ENCODE results near the gene SLC26A8.

SLC26A8 gene

DNA sequence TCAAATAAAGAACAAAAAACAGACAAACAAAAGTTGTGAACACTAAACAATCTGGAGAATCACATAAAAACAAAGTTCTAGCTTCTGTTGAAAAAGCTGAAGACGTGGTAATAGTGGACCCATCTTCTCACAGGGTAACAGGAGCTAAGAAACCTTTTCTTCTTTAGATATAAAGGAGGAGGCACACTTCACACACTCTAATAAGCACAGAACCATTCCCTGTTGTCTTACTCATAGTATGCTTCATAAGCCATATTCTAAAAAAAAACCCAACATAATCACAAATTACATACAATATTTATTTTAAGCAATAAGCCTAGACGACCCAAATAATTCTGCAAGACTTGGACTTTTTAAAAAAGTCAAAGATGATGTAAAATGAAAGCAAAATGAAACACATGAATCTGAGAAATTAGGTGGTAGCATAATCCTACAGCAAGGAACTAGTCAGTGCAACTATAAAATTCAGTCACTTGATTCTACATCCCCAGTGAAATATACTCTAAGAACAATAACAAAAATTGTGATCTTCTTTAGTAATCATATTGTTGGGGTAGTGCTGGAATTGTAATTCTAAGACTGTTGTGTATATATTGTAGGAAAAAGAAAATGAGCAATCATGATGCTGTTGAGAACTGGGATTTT lies 119.2 kb downstream of the SLC26A8 start:
- Histone ChIP-seq H3K4me3 (ENCODE audit: low read depth in 1 of 2, low read length in 2 of 2) (no peak overlapping the region), H3K9ac (ENCODE audit: low read depth, low read length) (no peak overlapping the region), H3K4me2 (ENCODE audit: insufficient read depth, low read length) (no peak overlapping the region), H3K4me1 (ENCODE audit: insufficient read depth, low read length) (no peaks in the 10 kb centered on the region), H2AFZ (ENCODE audit: low read depth, low read length) (no peak overlapping the region), H3K36me3 (ENCODE audit: insufficient read depth, low read length) (peaks cover 76% of the 10 kb centered on the region), H3K79me2 (ENCODE audit: insufficient read depth, low read length) (peaks cover 97% of the 10 kb centered on the region), H3K27ac (ENCODE audit: low read length) (no peak overlapping the region), H3K9me3 (ENCODE audit: insufficient read depth, low read length, severe bottlenecking) (peaks cover 17% of the 10 kb centered on the region), H4K20me1 (ENCODE audit: insufficient read depth, low read length) (peaks cover 43% of the 10 kb centered on the region; the same call in 1 of the 2 replicates), H3K27me3 (ENCODE audit: insufficient read depth, low read length, poor library complexity) (no peaks in the 10 kb centered on the region)
- ATAC-seq (ENCODE audit: insufficient read depth, low read depth): no peak
- DNase-seq: no peak
- TF ChIP-seq EZH2 (IDR thresholded peaks at IDR 0.05; ENCODE audit: borderline replicate concordance, low read depth, low read length, severe bottlenecking): no peak
- TF ChIP-seq, protein P1, sequence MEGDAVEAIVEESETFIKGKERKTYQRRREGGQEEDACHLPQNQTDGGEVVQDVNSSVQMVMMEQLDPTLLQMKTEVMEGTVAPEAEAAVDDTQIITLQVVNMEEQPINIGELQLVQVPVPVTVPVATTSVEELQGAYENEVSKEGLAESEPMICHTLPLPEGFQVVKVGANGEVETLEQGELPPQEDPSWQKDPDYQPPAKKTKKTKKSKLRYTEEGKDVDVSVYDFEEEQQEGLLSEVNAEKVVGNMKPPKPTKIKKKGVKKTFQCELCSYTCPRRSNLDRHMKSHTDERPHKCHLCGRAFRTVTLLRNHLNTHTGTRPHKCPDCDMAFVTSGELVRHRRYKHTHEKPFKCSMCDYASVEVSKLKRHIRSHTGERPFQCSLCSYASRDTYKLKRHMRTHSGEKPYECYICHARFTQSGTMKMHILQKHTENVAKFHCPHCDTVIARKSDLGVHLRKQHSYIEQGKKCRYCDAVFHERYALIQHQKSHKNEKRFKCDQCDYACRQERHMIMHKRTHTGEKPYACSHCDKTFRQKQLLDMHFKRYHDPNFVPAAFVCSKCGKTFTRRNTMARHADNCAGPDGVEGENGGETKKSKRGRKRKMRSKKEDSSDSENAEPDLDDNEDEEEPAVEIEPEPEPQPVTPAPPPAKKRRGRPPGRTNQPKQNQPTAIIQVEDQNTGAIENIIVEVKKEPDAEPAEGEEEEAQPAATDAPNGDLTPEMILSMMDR (IDR thresholded peaks at IDR 0.05; ENCODE audit: borderline replicate concordance, extremely low read depth, low read length, poor library complexity, severe bottlenecking): no peak

DNA sequence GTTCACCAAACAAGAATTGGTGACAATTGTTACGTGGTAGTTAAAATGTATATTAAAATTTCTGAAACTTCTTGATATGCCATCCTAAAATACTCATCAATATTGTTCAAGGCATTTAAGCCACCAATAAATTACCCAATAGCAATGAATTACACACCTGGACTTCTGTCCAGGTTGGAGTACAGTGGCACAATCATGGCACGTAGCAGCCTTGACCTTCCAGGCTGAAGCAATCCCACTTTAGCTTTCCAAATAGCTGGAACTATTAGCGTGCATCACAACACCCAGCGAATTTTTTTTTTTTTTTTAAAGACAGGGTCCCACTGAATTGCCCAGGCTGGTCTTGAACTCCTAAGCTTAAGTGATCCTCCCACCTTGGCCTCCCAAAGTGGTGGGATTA lies 120.8 kb downstream of the SLC26A8 start:
- H3K4me3 ChIP-seq (ENCODE audit: low read depth in 1 of 2, low read length in 2 of 2): no peak overlapping the region
- DNase-seq (no peak), ATAC-seq (ENCODE audit: insufficient read depth, low read depth) (no peak)
- no peak overlapping the region for H3K9ac ChIP-seq (ENCODE audit: low read depth, low read length)
- H3K4me1 ChIP-seq (ENCODE audit: insufficient read depth, low read length): no peaks in the 10 kb centered on the region
- H3K79me2 ChIP-seq (ENCODE audit: insufficient read depth, low read length): peaks cover 98% of the 10 kb centered on the region
- H3K4me2 ChIP-seq (ENCODE audit: insufficient read depth, low read length): no peak overlapping the region
- H3K27ac ChIP-seq (ENCODE audit: low read length): no peak overlapping the region
- no peak for TF ChIP-seq EZH2 (IDR thresholded peaks at IDR 0.05; ENCODE audit: borderline replicate concordance, low read depth, low read length, severe bottlenecking)
- TF ChIP-seq, protein P1 (IDR thresholded peaks at IDR 0.05; ENCODE audit: borderline replicate concordance, extremely low read depth, low read length, poor library complexity, severe bottlenecking): no peak
- no peaks in the 10 kb centered on the region for H3K27me3 ChIP-seq (ENCODE audit: insufficient read depth, low read length, poor library complexity)
- H3K9me3 ChIP-seq (ENCODE audit: insufficient read depth, low read length, severe bottlenecking): peaks cover 3% of the 10 kb centered on the region
- no peak overlapping the region for H2AFZ ChIP-seq (ENCODE audit: low read depth, low read length)
- H3K36me3 ChIP-seq (ENCODE audit: insufficient read depth, low read length): peaks cover 74% of the 10 kb centered on the region
- peaks cover 54% of the 10 kb centered on the region; the same call in 1 of the 2 replicates for H4K20me1 ChIP-seq (ENCODE audit: insufficient read depth, low read length)

DNA sequence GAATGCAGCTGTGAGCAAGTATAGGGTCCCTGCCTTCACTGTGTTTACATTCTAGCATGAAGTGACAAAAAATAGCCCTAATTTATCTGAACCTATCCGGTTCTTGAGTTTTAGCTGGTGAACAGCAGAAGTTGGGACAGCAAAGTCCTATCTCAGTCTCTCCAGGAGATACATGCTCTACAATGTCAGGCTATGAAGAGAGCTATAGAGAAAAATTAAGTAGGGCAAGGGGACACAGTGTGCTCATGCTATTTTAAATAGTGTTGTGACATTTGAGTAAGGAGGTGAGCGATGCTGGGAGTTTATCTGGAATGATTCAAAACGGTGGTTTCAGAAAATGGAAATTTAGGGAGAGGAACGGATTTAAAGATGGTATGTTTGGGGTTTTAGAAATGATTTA lies 124.0 kb downstream of the SLC26A8 start:
- H3K36me3 ChIP-seq (ENCODE audit: insufficient read depth, low read length): peaks cover 80% of the 10 kb centered on the region
- peaks cover 71% of the 10 kb centered on the region; the same call in 1 of the 2 replicates for H4K20me1 ChIP-seq (ENCODE audit: insufficient read depth, low read length)

More for the DNA sequence above, 124.0 kb downstream of the SLC26A8 start:
- Histone ChIP-seq H3K27ac (ENCODE audit: low read length) (no peak overlapping the region), H3K4me2 (ENCODE audit: insufficient read depth, low read length) (no peak overlapping the region), H3K9ac (ENCODE audit: low read depth, low read length) (no peak overlapping the region), H2AFZ (ENCODE audit: low read depth, low read length) (no peak overlapping the region), H3K79me2 (ENCODE audit: insufficient read depth, low read length) (peaks cover 99% of the 10 kb centered on the region), H3K4me1 (ENCODE audit: insufficient read depth, low read length) (0 out of 2 replicates have a peak, but pooled peaks cover 2% of the 10 kb centered on the region), H3K4me3 (ENCODE audit: low read depth in 1 of 2, low read length in 2 of 2) (no peak overlapping the region), H3K27me3 (ENCODE audit: insufficient read depth, low read length, poor library complexity) (no peaks in the 10 kb centered on the region), H3K9me3 (ENCODE audit: insufficient read depth, low read length, severe bottlenecking) (no peaks in the 10 kb centered on the region)
- TF ChIP-seq, protein P1 (IDR thresholded peaks at IDR 0.05; ENCODE audit: borderline replicate concordance, extremely low read depth, low read length, poor library complexity, severe bottlenecking): no peak
- TF ChIP-seq EZH2 (IDR thresholded peaks at IDR 0.05; ENCODE audit: borderline replicate concordance, low read depth, low read length, severe bottlenecking): no peak
- no peak for ATAC-seq (ENCODE audit: insufficient read depth, low read depth)
- no peak for DNase-seq
